ENCODE results near the gene TNIK. TPM values are rescaled to one million over a fixed set of nuclear protein-coding genes. Genes with fewer than 3 reads are reported as not detected.

TNIK gene
- total and polyA plus RNA-seq, 2 of the 4 experiments (the other 2 are of a cell fraction): 3.4 to 6.3 TPM

DNA sequence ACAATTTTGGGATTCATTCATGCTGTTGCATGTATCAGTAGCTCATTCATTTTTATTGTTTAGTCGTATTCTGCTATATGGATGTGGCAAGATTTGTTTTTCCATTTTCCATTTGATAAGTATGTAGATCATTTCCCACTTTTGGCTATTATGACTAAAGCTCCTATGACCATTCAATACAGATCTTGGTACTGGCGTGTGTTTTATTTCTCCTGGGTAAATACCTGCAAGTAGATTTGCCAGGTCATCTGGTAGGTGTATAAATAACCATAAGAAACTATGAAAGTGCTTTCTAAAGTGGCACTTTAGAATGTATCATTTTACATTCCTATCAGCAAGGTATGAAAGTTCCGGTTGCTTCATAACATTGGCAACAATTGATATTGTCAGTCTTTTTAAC lies 124.6 kb downstream of the TNIK start:
- no peak overlapping the region for H3K4ac ChIP-seq (ENCODE audit: low read depth, low read length)
- H3K4me1 ChIP-seq (ENCODE audit: control insufficient read depth, insufficient read depth, low read length): no peaks in the 10 kb centered on the region
- no peak overlapping the region for H2BK20ac ChIP-seq (ENCODE audit: low read depth, low read length)
- no peak overlapping the region for H2BK5ac ChIP-seq (ENCODE audit: low read depth, low read length, poor library complexity, severe bottlenecking)
- no peak overlapping the region for H3K14ac ChIP-seq (replicated peaks; ENCODE audit: low read depth, low read length)
- H2AK5ac ChIP-seq (ENCODE audit: low read depth, low read length): no peak overlapping the region
- H3K9ac ChIP-seq (ENCODE audit: low read depth, low read length): no peak overlapping the region
- H3K4me2 ChIP-seq (ENCODE audit: low read depth, low read length): no peak overlapping the region
- H4K91ac ChIP-seq (ENCODE audit: insufficient read depth, low read depth, low read length): no peak overlapping the region
- no peak for TF ChIP-seq CEBPB (IDR thresholded peaks at IDR 0.05; ENCODE audit: low read depth, low read length)
- TF ChIP-seq FOS (IDR thresholded peaks at IDR 0.05; ENCODE audit: low read depth, low read length): no peak
- TF ChIP-seq, protein P1, sequence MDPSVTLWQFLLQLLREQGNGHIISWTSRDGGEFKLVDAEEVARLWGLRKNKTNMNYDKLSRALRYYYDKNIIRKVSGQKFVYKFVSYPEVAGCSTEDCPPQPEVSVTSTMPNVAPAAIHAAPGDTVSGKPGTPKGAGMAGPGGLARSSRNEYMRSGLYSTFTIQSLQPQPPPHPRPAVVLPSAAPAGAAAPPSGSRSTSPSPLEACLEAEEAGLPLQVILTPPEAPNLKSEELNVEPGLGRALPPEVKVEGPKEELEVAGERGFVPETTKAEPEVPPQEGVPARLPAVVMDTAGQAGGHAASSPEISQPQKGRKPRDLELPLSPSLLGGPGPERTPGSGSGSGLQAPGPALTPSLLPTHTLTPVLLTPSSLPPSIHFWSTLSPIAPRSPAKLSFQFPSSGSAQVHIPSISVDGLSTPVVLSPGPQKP (IDR thresholded peaks at IDR 0.05; ENCODE audit: borderline replicate concordance, low read depth, low read length): no peak
- H2BK120ac ChIP-seq (ENCODE audit: low read depth, low read length): no peak overlapping the region
- no TSS peak for BruUV-seq (replicated peaks)
- CTCF ChIA-PET: no interaction called here
- H4K5ac ChIP-seq (ENCODE audit: low read depth, low read length): no peak overlapping the region
- intact Hi-C loops (cut with micrococcal nuclease): no loop called here
- H3K4me3 ChIP-seq (ENCODE audit: insufficient read depth, low read depth, low read length): no peak overlapping the region
- no peaks in the 10 kb centered on the region for H3K9me1 ChIP-seq (ENCODE audit: insufficient read depth, low read length)
- 100% methylated on average over 1 of the region's 3 CpGs; no CpG with 5 or more reads in 1 of the 2 experiments for WGBS, 2 experiments (ENCODE audit: extremely low coverage in 2 of 2, insufficient read length in 1 of 2)
- no peak overlapping the region for H4K8ac ChIP-seq (ENCODE audit: low read depth in 2 of 2, low read length in 2 of 2)
- H3K79me1 ChIP-seq (ENCODE audit: low read depth in 1 of 2, low read length in 2 of 2): no peaks in the 10 kb centered on the region
- H3K18ac ChIP-seq (ENCODE audit: low read depth, low read length): no peak overlapping the region
- no peaks in the 10 kb centered on the region for H3K9me3 ChIP-seq (ENCODE audit: control insufficient read depth, insufficient read depth, low read length)
- H2BK15ac ChIP-seq (ENCODE audit: low read depth, low read length): no peak overlapping the region
- H2AFZ ChIP-seq (replicated peaks; ENCODE audit: low read length, poor library complexity): no peak overlapping the region
- H3K56ac ChIP-seq (ENCODE audit: extremely low read depth, insufficient read depth, low read length): no peak overlapping the region
- no peak overlapping the region for H2AK9ac ChIP-seq (replicated peaks; ENCODE audit: low read depth, low read length, poor library complexity)
- H3K27ac ChIP-seq (ENCODE audit: insufficient read depth, low read length): no peak overlapping the region
- in situ Hi-C loops (cut with MboI; ENCODE audit: low sequenced_read_pairs): no loop called here
- no peak overlapping the region for H3K23ac ChIP-seq (ENCODE audit: low read depth, low read length)
- DNase-seq: no peak
- no peaks in the 10 kb centered on the region for H4K20me1 ChIP-seq (ENCODE audit: insufficient read depth, low read length)
- peaks cover 2% of the 10 kb centered on the region; the same call in 1 of the 2 replicates for H3K27me3 ChIP-seq (ENCODE audit: control insufficient read depth, insufficient read depth, low read length)
- H3K36me3 ChIP-seq (ENCODE audit: control insufficient read depth, insufficient read depth, low read length): no peaks in the 10 kb centered on the region
- POLR2A ChIA-PET (ENCODE audit: unreplicated experiment): no interaction called here
- dilution Hi-C loops (cut with HindIII; ENCODE audit: low sequenced_read_pairs, unreplicated experiment): no loop called here
- ATAC-seq (ENCODE audit: low read depth): no peak

Measured in IMR-90 (cell line).